Right atrium auricular region (tissue), 2 donors: ENCODE measurements around the gene ACTN2. TPM values are rescaled to one million over a fixed set of nuclear protein-coding genes. Genes with fewer than 3 reads are reported as not detected.

Experiments
- DNase-seq: peaks from one replicate; pipeline ENCODE4 v3.0.0-alpha.2; 2019; ENCODE audit warnings: low spot score
- H3K27ac ChIP-seq, 2 donors: fragments of 200-600 bp; sonication (generic); 1 replicate in 1 of 2; 2 replicates in 1 of 2; pipeline ENCODE4 v1.5.1; 2016 to 2019
- H3K27me3 ChIP-seq, 2 donors: fragments of 200-600 bp; sonication (generic); one replicate each; pipeline versions ENCODE4 v1.5.1 to v1.6.0; 2017 to 2019
- H3K36me3 ChIP-seq: fragments of 200-600 bp; sonication (generic); one replicate; pipeline ENCODE4 v1.5.1; 2016
- H3K4me1 ChIP-seq, 2 donors: fragments of 200-600 bp; sonication (generic); one replicate each; pipeline versions ENCODE4 v1.5.1 to v1.6.0; 2017 to 2019
- H3K4me3 ChIP-seq, 2 donors: fragments of 200-600 bp; sonication (generic); 1 replicate in 1 of 2; 2 replicates in 1 of 2; pipeline ENCODE4 v1.5.1; 2017 to 2019; ENCODE audit warnings: mild to moderate bottlenecking in 1 of 2, moderate library complexity in 1 of 2
- H3K9me3 ChIP-seq, 2 donors: fragments of 200-600 bp; sonication (generic); one replicate each; pipeline ENCODE4 v1.5.1; 2019
- CTCF ChIP-seq, 2 donors: fragments of 200-600 bp; sonication (generic); IDR thresholded peaks; one replicate each; pipeline ENCODE4 v1.5.1; 2019; ENCODE audit warnings: antibody characterized with exemption in 2 of 2
- total RNA-seq, 2 donors: library from RNA; depleted of rRNA; stranded (reverse); fragments of >200 nt; gene quantifications; one replicate each; pipeline ENCODE4 v1.1.0, GENCODE V29; 2016

ACTN2 gene
- total RNA-seq, 2 donors from 2014 or later, result 595 to 1,486 TPM

- no peak overlapping the region for H3K4me3 ChIP-seq
- no peak for DNase-seq
- H3K27ac ChIP-seq, result no peak overlapping the region
- no peak for TF ChIP-seq CTCF (IDR thresholded peaks at IDR 0.05)
- peaks cover 21% of the 10 kb centered on the region for H3K36me3 ChIP-seq
- H3K9me3 ChIP-seq, result no peaks in the 10 kb centered on the region
- peaks cover 0 to 19% of the 10 kb centered on the region in 2 donors for H3K4me1 ChIP-seq
- no peaks in the 10 kb centered on the region for H3K27me3 ChIP-seq
Observed at GRCh38 chr1:236802264-236802663, 116.0 kb downstream of the ACTN2 start.

GRCh38 chr1:236806634-236807033, 120.3 kb downstream of the ACTN2 start:
- Histone ChIP-seq H3K4me1 (peaks cover 0 to 7% of the 10 kb centered on the region in 2 donors), H3K27ac (no peak overlapping the region), H3K27me3 (no peaks in the 10 kb centered on the region), H3K36me3 (peaks cover 28% of the 10 kb centered on the region), H3K9me3 (no peaks in the 10 kb centered on the region), H3K4me3 (no peak overlapping the region)
- no peak for DNase-seq
- TF ChIP-seq CTCF (IDR thresholded peaks at IDR 0.05), result no peak

GRCh38 chr1:236808005-236808404, 121.7 kb downstream of the ACTN2 start:
- peaks cover 42% of the 10 kb centered on the region for H3K36me3 ChIP-seq
- no peak overlapping the region for H3K27ac ChIP-seq

GRCh38 chr1:236808564-236809130, 122.3 kb downstream of the ACTN2 start:
- Histone ChIP-seq H3K27ac (no peak overlapping the region), H3K4me3 (no peak overlapping the region), H3K27me3 (no peaks in the 10 kb centered on the region), H3K4me1 (peaks cover 0 to 7% of the 10 kb centered on the region in 2 donors), H3K9me3 (no peaks in the 10 kb centered on the region), H3K36me3 (peaks cover 44% of the 10 kb centered on the region)
- TF ChIP-seq CTCF (IDR thresholded peaks at IDR 0.05), result no peak
- DNase-seq, result no peak

More at GRCh38 chr1:236808005-236808404, 121.7 kb downstream of the ACTN2 start:
- Histone ChIP-seq H3K27me3 (no peaks in the 10 kb centered on the region), H3K4me1 (peaks cover 0 to 7% of the 10 kb centered on the region in 2 donors), H3K4me3 (no peak overlapping the region), H3K9me3 (no peaks in the 10 kb centered on the region)
- DNase-seq, result no peak
- no peak for TF ChIP-seq CTCF (IDR thresholded peaks at IDR 0.05)

- H3K4me1 ChIP-seq, result peaks cover 0 to 7% of the 10 kb centered on the region in 2 donors
- H3K4me3 ChIP-seq, result no peak overlapping the region
- TF ChIP-seq CTCF (IDR thresholded peaks at IDR 0.05), result no peak
- DNase-seq, result no peak
- H3K36me3 ChIP-seq, result peaks cover 44% of the 10 kb centered on the region
- H3K27me3 ChIP-seq, result no peaks in the 10 kb centered on the region
- no peaks in the 10 kb centered on the region for H3K9me3 ChIP-seq
- H3K27ac ChIP-seq, result no peak overlapping the region
Observed at GRCh38 chr1:236809148-236809547, 122.8 kb downstream of the ACTN2 start.

- H3K27ac ChIP-seq, result no peak overlapping the region
- no peaks in the 10 kb centered on the region for H3K9me3 ChIP-seq
- peaks cover 0 to 7% of the 10 kb centered on the region in 2 donors for H3K4me1 ChIP-seq
- no peak overlapping the region for H3K4me3 ChIP-seq
- peaks cover 46% of the 10 kb centered on the region for H3K36me3 ChIP-seq
- DNase-seq, result no peak
- H3K27me3 ChIP-seq, result no peaks in the 10 kb centered on the region
- TF ChIP-seq CTCF (IDR thresholded peaks at IDR 0.05), result no peak
Observed at GRCh38 chr1:236810018-236810417, 123.7 kb downstream of the ACTN2 start.
